H1 (cell line): ENCODE measurements around the gene KDM1A. TPM values are rescaled to one million over a fixed set of nuclear protein-coding genes. Genes with fewer than 3 reads are reported as not detected.

Experiments
- FOSL1 ChIP-seq: IDR thresholded peaks from 2 replicates; pipeline ENCODE4 v1.6.1; 2011; ENCODE audit warnings: mild to moderate bottlenecking, low read depth, low read length, moderate library complexity; ENCODE audit not compliant: insufficient read depth
- RAD21 ChIP-seq, 2 experiments: IDR thresholded peaks in 1 of 2; conservative IDR thresholded peaks in 1 of 2; 2 replicates each; pipeline ENCODE4 v1.6.1; 2011; ENCODE audit warnings: low read depth in 2 of 2, low read length in 2 of 2, improper control_type of control experiment in 1 of 2, inconsistent platforms in 1 of 2, mild to moderate bottlenecking in 1 of 2, moderate library complexity in 1 of 2
- SRF ChIP-seq: IDR thresholded peaks from 2 replicates; pipeline ENCODE4 v1.6.1; 2011; ENCODE audit warnings: mild to moderate bottlenecking, low read depth, low read length, moderate library complexity
- polyA plus RNA-seq, 7 experiments: library from polyadenylated mRNA; depleted of rRNA in 3 of 7; stranded (reverse) in 5 of 7; unstranded in 2 of 7; fragments of >200 nt in 5 of 7; fragments of 200-250 nt in 2 of 7; gene quantifications; 1 replicate in 5 of 7; 2 replicates in 1 of 7; 4 replicates in 1 of 7; pipeline versions ENCODE4 v1.2.1 to v1.2.3, GENCODE V29; 2011 to 2013; ENCODE audit warnings: missing spikeins in 2 of 7, mixed read lengths in 2 of 7
- total RNA-seq: library from RNA; stranded (reverse); fragmentation: NEBNext Ultra II Directional; extraction: Animal tissue kit (Norgen Biotek cat#: 25700); gene quantifications from 2 replicates; pipeline ENCODE4 v1.2.1, GENCODE V29; 2021

KDM1A gene
- total and polyA plus RNA-seq, 2 of the 8 experiments (the other 6 are each of a cell fraction or from before 2014, with no cell fraction given), result 216 to 275 TPM

DNA sequence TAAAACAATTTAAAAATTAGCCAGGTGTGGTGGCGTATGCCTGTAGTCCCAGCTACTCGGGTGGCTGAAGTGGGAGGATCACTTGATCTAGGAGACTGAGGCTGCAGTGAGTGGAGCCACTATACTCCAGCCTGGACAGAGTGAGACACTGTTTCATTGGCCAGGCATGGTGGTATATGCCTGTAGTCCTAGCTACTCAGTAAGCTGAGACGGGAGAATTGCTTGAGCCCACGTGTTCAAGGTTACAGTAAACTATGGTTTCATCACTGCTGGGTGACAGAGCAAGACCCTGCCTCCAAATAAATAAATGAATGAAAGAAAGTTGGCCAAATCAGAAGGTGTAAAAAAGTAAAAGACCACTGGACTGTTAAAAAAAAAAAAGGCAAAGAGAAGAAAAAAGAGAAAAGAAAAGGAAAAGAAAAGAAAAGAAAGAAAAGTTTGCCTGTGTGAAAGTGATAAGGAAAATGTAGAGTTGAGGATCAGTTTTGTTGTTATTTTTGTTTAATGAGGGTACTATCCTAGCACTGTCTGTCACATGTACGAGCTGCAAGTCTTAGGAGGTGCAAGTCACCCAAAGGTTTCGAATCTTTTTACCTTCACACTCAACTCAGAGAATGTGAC, 97.1 kb downstream of the KDM1A start (continued):
- TF ChIP-seq FOSL1 (no peak), SRF (no peak), RAD21 (IDR thresholded peaks at IDR 0.05 in 1 of 2, conservative IDR thresholded peaks at IDR 0.05 in 1 of 2; ENCODE audit: low read depth in 2 of 2, low read length in 2 of 2) (no peak)
